Measurements from ENCODE around the gene MYL7.
A peak's percentile ranks its signal among the peaks of the same experiment; 100 is the strongest.

The MYL7 gene

DNA sequence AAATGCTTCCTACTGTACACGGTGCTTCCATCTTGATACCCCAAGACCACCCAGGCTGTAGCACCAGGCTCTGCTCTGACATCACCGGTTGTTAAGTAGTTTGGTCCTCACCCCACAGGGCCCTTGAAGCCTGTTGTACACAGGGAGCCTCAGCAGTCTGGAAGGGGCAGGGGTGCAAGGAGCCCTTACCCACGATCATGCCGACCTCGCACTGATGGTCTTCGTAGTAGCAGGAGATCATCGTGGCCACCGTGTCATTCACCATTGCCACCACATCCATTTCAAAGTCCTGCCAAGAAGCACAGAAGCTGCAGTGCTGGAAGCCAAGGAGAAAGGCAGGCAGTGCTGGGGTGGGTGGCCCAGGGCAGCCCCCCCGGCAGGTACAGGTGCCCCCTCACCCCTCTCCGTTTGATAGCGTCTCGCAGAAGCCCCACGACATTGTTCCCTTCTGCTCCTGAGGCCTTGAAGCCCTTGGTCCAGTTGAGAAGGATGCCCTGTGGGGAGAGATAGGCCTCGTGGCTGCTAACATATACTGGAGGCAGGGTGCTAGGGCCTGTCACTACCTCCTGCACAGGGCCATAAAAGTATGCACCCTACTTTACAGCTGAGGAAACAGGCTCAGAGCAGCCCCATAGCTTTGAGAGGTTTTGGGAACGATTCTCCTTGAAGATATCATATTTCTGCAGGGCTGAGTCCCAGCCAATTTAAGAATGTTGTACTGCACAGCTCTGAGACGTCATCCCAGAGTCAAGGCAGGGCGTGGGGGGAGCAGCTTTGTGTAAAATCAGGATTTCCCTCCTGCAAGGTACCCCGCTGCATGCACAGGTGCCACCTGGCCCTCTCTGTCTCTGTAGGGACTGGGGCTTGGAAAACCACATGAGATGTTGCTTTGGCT, 8.7 kb upstream of the MYL7 start:
- no peak for DNase-seq

DNA sequence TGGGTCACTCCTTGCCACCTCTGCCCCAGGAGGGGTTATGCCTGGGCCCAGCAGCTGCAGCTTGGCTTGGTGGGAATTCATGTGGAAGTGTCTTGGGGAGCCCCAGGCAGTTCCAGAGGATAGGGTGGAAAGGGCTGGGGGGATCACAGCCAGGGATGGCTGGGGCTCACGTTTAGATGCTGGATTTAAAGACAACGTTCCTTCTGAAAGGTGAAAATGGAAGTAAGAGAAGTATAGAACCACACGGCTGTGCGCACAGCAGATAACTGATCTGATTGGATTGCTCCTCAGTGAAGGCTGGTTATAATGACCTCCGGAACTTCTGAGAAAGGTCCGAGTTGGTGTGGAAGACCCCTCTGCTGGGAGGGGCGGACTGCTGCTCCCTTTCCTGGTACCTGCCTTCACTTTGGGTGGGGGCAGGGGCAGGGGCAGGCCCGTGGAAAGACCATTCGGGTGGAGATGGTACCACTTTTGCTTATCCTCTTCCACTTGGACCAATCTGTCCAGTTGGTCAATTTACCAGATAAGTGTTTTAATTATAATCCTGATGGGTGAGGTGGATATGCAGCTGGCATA, 7.9 kb upstream of the MYL7 start:
- DNase-seq, result no peak

DNA sequence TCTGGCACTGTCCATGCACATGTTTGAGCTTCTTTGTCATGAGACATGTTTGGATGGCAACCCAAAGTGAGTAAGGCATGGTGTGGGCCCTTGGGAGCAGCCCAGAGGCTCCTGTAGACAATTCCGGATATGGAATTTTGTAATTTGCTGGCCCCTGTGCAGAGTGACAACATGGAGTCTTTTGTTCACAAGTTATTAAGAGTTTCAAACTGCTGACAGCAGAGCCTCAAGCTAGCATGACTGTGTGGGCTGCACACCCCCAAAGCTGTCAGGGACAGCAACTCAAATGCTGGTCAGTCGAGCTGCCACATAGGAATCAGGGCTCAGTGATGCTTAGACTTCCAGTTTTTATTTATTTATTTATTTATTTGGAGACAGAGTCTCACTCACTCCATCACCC, 7.0 kb upstream of the MYL7 start:
- no peak for DNase-seq

DNA sequence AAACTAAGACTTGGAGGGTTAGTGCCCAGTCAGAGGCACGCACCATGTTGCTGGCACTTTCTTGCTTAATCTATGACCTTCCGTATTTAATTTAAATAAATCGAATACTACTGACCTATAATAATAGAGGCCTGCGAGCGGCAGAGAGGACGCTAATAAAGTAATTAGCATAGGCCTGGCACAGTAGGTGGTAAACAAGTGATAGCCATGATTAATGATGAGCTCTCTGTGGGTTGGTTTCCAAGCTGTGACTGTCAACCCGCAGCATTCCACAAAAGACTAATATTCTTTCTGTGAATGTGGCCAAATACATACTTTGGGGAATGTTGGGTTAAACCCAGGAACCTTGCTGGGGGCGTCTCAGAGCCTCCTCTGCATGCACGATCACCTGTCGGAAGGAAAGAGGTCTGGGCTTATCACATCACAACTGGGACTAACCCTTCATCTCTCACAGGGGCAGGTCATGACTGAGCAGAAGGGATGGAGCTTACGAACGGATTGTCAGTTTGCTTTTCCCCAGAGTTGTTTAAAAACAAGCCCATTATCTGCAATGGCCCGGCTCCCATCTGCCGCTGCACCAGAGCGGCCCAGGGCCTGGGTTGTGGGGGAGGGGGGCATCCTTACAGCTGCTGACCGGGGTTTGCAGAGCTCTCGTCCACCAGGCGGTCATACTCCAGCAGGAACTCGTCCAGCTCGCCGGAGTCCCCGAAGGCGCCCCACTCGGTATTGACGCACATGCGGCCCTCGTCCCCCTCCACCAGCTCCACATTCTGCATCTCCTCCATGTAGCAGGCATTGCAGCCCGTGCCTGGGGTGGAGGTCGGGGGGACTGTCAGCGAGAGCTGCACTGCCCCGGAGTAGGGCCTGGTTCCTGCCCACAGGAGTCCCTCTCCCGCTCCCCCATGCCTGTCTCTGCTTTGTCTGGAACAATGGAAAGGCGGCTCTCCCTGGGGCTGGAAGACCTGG, 6.2 kb upstream of the MYL7 start:
- DNase-seq, result no peak

DNA sequence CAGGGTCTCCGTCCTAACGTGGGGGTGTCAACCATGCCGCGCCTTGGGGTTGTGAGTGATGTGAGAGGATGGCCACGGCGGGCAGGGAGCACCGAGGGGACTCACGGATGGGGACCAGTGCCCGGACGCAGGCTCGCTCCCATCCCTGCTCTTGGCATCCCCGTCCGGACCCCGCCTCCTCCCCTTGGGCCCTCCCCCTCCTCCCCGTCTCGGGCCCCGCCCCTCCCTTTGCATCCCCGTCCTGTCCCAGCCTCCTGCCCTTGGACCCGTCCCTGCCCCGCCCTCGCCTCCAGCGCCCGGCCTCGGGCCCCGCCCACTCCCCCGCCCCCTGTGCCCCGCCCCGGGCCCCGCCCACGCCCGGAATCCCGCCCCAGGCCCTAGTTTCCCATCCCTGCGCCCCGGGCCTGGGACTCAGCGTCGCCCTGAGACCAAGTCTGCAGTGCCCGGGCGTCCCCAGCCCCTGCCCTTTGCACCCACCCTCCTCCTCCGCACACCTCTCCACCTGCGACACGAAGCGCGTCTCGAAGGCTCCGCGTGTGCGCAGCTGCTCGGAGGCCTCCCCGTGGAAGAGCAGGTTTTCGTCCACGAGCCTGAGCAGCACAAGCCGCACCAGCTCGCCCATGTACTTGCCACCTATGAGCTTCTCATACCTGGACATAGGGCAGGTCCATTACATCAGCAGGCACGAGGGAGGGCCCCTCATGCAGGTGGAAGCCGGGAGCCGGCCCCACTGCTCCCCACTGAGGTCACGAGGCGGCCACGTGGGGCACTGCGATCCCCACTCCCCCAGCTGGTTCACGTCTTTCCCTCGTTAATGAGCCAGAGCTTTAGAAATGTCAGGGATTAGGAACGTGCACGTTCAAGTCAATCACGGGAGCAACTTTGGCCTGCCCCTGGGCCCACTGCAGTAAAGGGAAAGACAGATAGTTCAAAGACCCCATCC, 5.1 kb upstream of the MYL7 start:
- no peak for DNase-seq

DNA sequence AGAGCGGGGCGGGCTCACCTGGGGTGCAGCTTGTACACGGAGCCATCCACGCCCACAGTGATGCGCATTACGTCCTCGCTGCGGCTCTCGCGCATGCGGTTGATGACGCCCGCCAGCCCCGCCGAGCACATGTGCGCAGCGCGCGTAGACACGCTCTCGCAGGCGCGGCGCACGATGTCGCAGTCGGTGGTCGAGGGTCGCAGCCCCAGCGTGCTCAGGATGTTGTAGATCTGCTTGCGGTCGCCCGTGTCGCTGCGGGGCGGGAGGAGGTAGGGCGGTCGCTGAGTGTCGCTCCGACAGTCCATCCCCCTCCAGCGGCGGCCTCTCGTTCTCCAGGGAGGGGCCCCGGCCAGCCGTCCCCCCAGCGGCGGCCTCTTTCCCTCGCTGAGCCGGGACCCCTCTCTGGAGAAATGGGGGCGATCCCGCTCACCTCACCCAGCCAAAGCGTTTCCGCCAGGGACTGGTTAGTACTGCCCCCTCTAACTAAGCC, 4.4 kb upstream of the MYL7 start:
- no peak for DNase-seq

DNA sequence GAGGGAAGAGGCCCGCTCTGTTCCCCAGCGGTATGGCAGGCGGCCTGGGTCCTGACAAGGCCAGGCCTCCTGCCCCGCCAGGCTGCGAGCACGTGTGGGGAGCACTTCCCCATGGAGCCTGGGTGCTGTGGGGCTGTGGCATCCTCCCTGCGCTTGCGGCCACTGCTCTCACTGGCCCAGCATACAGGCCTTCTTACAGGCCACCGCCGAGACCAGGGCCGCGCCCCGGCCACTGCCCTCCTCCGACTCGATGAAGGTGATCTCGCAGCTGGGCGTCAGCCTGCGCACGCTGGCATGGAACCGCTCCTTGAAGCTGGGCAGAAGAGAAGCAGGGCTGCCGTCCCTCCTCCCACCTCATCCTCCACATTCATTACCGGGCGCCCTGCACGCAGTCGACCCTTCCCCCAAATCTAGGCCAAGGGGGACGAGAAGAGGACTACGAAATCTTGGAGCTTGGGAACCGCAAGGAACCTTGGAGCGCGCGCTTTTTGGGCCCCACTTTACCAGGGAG, 3.9 kb upstream of the MYL7 start:
- DNase-seq, result no peak

DNA sequence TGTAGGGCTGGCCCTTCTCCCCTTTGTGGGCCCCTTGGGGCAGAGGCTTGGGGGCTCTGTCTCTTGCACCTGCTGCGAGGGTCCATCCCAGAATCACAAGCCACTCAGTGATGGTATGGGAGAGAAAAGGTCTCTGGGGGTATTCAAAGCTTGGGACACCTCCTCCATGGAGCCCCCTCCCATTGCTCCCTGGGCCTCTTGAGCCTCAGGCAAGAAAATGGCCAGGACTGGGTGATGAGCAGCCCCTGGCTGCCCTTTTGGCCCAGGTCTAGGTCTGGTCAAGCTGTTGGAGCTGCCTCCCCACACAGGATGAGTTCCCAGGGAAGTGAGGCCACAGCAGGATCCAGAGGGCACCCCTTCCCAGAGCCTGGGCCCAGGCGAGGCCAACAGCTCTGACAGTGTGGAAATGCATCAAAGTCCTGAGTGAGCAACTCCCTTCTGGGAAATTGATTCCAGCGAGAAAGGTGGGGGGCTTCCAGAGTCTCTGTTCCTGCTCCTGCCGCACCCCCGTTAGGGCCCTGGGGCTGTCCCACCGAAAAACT, 3.4 kb upstream of the MYL7 start:
- DNase-seq, result no peak

DNA sequence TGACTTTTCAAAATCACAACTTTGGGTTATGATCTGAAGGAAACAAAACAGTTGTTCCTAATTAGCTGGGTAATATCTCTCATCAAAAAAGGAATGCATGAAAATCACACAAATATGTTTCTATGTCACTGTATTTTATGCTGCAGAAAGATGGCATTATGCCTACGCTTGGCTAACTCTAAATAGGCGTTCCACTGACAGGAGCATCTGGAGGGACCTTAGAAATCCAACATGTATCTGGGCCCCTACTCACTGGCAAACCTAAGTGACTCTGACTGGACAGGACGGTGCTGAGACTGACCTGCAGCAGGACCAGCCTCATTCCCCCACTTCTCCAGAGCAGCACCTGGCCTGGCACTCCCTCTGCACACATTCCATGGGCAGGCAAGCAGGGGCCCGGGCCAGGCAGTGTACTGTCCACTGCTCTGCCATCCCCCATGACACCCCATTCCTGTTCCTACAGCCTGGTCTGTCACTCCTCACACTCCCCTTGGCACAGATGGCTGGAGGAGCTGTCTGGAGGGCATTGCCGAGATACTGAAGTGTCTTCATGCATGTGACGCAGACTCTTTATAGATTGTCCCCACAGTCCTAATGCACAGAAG, 2.6 kb upstream of the MYL7 start:
- DNase-seq, result no peak

DNA sequence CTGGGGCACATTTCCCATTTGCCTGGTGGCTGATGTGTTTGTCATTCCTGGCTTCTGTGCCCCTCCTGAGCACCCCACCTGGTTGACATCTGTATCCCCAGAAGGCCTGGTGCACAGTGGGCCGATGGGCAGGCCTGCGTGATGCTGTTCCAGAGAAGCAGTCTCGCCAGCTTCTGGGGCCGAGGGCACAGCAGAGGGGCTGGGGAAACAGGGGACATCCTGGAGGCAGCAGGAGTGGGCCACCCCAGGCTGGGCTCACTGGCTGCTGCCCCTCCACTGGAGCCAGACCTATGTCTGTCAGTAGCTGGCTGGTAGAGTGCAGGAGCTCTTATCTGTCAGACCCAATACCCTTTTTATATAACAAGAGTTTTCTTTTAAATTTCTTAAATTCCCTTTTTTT, 896 bp upstream of the MYL7 start:
- DNase-seq, result no peak

DNA sequence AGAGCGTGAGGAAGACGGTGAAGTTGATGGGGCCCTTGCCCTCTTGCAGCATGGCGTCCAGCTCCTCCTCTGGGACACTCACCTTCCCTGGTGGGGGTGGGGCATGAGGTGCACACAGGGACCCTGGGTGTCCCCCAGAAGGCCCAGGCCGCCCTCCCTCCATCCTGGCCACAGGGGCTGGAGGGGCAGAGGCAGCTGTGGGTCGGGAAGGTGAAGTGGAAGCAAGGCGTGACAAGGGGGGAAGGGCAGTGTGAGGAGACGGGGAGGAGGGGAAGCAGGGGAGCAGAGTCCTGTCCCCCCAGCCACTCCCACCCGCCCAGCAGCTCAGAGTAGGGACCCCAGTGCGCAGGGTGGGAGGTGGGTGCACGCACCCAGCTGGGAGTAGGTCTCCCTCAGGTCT, 791 bp downstream of the MYL7 start:
- no peak for DNase-seq

DNA sequence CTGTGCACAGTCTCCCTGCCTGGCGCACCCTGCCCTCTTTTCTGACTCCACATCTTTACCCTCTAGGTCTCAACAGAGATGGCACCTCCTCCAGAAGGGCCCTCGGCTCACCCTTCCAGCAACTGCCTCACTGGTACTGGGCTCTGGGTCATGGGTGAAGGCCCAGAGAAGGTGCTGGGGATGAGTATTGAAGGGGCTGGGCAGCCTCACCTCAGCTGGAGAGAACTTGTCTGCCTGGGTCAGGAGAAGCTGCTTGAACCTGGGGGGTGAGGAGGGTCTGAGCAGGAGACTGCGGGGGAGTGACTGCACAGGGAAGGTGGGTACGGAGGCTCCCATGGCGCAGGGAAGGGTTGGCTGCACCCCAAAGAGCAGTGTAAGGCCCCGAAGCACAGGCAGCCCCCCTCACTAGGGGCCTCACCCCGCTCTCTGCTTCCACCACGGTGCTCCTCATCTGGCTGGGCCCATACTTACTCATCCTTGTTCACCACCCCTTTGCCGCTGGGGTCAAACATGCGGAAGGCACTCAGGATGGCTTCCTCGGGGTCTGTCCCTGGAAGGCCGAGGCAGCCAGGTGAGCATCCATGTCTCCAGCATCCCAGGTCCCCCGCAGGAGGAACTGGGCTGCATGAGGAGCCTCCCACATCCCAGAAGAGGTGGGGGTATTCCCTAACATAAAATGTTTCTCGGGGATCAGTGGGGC, 1.7 kb downstream of the MYL7 start:
- no peak for DNase-seq

DNA sequence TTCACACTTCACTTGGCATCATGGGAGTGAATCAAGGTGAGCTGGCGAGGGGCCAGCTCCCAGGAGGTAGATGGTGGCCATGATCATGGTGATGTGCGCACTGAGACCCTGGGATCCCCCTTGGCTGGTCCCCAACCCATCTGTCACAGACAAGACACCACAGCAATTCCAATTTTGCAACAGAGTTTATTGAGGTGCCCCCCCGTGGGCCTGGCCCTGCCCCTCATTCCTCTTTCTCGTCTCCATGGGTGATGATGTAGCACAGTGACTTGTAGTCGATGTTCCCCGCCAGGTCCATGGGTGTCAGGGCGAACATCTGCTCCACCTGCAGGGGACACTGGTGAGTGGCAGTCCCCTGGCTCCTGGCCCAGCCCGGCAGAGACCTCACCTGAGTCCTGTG, 2.4 kb downstream of the MYL7 start:
- no peak for DNase-seq

DNA sequence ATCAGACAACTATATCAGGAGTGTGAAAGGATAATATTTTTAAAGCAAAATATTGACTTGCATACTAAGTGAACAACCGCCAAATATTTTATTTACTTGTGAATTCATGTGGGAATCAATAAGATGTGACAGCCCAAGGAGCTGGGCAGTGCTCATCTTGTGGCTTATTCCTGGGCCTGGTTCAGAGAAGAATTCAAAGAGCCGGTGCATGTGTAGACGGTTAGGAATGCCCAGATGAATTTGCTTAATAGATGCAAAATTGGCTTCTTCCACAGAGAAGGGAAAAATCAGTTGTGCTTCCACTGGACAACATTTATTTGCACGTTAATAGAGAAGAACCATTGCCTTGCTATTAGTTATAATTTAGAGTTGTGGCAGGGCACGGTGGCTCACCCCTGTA, 4.4 kb downstream of the MYL7 start:
- no peak for DNase-seq

DNA sequence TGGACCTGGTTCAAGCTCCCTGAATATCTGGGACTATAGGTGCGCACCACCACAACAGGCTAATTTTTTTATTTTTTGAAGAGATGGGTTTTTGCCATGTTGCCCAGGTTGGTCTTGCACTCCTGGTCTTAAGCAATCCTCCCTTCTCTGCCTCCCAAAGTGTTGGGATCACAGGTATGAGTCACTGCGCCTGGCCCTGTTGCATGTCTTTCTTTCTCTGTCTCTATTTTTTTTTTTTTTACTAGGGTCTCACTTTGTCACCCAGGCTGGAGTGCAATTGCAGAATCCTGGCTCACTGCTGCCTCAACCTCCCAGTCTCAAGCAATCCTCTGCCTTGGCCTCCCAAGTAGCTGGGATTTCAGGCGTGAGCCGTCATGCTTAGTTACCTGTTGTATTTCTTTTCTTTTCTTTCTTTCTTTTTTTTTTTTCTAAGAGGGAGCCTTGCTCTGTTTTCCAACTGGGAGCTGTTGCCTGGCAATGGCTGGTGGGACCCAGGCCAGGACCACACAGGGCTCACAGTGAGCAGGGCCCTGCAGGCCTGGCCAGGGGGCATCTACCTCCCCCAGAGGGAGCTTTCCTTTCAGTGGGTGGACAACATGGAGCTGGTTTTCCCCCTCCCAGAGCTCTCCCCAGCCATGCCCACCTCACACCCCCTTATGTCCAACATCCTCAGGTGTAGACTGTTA, 6.0 kb downstream of the MYL7 start:
- no peak for DNase-seq

DNA sequence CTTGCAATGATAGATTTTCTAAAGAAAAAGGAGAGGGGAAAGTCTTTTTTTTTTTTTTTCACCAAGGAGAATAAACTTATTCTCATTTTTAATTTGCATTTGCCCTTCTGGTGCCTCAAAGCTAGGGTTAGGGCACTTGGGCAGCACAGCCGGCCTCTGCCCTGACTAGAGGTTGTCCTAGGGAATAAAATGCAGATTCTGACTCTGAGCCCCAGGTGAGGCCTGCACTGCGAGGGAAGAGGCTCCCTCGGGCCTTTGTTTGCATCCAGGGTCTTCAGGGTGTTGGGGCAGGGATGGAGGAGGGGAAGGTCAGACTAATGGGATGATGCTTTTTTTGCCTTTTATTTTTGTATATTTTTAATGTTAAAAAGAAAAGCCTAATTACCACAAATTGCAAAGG, 7.8 kb downstream of the MYL7 start:
- no peak for DNase-seq

DNA sequence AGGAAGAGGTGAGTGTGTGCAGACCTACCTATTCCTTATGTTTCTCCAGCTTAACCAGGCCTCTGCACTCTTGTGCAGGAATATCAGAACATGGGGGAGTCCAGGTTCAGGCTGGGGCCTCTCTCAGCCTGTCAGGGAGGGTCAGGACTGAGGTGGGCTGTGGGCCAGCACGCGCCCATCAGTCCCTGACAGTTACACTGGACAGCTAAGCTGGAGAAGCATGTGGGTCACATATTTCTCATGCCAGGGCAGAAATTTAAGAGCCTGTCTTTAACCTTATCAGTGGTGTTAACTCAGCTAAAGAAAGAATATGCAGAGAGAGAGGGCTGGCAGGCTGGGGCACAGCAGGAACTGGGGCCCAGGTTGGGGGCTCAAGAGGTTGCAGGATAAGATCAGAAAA, 9.1 kb downstream of the MYL7 start:
- DNase-seq, result no peak

DNA sequence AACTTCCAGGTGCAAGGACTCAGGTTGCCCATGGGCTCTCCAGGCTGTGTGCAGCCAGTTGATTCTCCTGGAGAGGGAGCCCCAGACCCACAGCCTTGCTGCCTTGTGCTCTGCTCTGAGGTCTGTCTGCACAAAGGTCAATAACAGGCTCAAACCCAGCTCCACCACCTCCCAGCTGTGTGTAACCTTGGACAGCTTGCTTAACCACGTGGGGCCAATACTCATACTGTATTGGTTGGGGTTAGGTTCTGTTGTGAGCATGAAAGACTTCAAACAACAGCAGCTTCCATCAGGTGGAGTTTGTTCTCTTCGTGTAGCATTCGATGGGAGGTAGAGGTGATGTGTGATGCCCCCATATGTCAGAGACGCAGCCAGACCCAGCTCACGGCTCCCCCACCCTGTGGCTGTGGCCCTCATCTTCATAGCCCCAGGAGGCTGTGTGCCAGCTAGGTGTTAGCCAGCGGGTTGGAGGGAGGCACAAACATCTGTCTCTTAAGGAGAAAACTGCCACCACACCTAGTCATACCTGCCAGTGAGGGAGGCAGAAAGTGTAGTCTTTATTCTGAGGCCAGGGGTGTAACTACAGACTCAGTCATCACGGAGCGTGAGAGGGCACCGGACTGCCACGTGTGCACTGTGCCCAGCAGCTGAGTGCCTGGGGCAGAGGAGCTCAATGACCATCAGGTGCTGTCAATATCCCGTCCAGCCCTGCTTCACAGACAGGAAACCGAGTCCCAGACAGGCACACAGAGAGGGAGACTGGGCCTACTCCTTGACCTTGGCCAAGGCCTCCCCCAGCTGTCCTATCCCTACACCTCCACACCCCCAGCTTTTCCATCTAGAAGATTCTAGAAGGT, 9.7 kb downstream of the MYL7 start:
- peak in 2 of 3 experiments; percentile 18 to 64 for DNase-seq

All from NCI-H1417 (cell line).